ENCODE results near the gene GAS1.
A peak's percentile ranks its signal among the peaks of the same experiment; 100 is the strongest.

GAS1 gene

DNA sequence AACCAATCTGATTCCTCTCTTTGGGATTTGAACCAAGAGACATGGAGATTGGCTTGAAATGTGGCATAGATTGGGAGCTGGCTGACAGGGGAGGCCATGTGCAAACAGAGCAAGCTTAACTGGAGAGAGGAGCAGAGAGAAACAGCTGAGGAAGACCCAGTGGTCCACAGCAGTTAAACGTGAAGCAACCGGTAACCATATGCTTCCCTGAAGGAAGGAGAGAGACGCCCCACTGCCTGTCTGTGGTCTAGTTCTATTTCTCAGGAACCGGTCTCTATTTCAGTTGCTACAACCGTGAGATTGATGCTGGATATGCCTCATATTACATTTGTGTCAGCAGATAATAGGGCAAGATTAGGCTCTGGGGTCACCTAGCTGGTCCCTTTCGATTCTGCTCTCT, 13.6 kb upstream of the GAS1 start:
- no peak for DNase-seq

DNA sequence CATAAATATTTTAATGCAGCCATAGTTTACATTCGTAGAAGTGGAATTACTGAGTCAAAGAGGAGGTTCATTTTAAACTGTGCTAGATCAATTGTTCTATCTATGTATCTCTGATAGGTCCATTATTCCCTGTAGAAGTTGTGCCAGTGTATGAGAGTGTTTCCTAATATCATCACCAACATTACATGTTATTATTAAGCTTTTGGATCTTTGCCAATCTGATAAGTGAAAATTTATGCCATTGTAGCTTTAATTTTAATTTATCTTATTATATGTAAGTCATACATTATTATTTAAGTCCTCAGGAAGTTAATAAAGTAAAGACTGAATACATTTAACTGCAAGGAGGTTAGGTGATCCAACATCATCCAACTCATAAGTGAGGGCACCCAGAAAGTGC, 10.9 kb upstream of the GAS1 start:
- no peak for DNase-seq

DNA sequence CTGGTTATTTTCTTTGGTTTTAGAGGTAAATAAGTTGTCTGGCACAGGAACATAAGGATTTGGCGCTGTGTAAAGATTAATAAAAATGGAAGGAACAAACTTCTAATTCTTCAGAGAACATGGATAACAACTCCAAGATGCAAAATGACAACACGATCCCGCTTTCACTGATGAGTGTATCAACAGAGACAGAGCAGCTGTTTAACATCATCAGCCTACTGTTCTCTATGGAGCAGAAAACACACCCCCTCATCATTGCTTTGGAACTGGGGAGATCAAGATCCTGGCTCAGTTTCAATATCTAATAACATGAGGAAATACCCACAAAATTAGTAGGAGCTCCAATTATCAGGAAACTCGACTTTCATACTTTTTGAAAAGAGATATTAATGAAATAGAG, 8.3 kb upstream of the GAS1 start:
- DNase-seq = no peak

DNA sequence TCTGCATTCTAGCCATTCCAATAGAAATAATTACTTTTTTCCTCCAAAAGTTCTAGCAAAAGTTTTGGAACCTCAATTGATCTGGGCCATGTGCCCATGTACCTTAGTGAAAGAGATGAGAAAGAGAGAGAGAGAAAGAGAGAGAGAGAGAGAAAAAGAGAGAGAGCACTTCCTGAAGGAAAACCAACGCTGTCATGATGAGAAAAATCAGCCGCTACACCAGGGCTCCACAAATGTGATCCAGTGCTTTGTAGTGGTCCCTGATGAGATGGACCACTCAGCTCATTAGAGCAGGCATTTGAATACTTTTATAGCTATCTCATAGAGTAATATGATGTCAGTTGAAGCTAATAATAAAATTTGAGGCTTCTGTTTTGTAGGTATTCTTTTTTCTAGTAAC, 7.7 kb upstream of the GAS1 start:
- DNase-seq = no peak

DNA sequence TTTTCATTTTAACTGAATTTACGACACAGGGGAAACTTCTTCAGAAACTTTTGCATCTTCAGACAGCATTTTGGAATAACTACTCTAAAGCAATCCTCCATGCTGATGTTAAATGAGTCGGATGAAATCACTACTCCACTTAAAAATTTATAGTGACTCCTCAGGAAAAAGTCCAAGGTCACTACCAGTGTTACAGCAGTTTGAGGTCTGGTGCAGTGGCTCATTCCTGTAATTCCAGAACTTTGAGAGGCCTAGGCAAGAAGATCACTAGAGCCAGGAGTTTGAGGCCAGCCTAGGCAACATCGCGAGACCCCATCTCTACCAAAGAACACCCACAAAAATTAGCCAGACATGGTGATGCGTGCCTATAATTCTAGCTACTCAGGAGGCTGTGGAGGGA, 5.9 kb upstream of the GAS1 start:
- no peak for DNase-seq

DNA sequence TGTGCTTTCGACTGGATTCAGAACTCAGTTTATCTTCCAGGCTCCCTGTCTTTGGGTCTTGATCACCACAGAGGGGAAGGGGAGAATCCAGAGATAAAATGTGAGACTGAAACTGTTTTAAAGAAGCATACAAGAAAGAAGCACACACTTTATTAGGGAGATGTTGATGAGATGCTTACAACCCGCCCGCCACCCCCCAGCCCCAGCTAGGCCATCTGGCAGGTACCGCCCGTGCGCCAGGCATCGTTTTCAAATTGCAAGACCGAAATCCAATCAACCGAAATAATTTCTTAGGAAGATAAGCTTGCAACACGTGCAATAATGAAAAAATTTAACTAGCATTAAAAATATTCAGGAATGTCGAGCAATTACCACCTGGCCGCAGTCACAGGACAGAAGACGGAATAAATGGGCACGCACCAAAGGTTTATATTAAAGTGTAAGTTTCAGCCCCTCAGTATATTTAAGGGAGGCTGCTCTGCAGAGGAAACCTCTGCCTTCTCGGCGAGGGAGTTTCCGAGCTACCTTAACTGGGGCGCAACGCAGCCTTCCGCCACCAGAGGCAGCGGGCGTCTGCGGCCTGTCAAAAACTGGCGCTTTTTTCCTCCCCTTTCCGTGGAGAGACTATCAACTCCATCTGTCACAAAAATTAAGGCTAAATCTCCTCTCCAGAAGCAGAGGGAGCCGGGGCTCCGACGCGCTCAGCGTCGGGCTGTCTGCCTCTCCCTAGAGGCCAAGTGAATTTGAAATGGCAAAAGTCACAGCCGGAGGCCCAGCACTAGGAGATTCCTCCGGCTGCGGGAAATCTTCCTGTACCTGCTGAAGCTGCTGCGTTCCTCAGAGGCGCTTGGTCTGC, 996 bp upstream of the GAS1 start:
- DNase-seq = peak; percentile 77

DNA sequence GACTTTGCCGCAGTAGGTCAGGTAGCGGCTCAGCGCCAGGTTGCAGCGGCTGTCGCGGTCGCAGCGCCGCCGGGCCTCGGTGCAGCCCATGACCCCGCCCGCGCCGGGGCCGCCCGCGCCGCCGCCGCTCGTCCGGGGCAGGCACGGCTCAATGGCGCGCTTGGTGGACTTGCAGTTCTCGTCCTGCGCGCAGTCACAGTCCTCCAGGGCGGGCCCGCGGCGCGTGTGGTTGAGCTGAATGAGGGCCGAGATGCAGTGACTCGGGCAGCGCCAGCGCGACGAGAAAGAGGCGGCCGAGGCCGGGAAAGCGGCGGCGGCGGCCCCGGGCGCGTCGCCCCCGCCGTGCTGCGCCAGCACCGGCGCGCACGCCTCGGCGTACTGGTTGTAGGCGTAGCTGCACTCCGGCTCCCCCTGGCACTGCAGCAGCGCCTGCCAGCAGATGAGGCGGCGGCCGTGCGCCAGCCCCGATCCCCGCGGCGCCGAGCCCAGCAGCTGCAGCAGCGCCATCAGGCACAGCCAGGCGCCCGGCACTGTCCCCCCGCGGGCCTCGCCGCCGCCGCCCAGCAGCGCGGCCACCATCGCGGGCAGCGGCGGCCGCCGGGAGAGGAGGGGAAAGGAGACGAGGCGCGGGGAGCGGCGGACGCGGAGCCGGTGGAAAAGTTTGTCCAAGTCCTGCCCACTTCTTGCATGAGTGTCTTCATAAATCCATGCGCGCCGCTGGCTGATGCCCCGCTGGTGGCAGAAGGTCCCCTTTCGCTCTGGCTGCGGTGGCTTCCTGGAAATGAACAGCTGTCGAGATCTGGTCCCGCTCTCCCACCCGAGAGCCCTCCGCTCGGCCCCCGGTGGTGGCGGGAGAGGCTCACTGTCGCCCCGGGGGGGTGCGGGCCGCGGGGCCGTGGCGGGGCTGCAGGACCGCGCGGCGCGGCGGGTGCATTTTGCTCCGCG, 833 bp downstream of the GAS1 start:
- DNase-seq = peak; percentile 57

DNA sequence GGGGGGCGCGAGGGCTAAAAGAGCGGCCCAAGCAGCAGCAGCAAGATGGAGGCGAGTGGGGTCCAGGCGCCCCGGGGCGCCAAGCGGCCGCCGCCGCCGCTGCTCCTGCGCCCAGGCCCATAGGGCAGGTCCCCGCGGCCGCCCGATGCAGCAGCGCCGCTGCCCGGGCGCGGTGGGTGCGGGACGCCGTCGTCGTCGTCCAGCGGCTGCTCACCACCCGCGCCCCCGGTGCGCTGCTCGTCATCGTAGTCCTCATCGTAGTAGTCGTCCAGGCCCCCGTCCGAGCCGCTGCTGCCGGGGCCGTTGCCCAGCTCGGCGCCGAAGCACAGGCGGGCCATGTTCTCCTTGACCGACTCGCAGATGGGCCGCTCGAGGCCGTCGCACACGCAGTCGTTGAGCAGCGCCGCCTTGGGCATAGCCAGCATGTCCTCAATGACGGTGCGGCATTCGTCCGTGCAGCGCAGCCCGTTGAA, 1.5 kb downstream of the GAS1 start:
- no peak for DNase-seq

DNA sequence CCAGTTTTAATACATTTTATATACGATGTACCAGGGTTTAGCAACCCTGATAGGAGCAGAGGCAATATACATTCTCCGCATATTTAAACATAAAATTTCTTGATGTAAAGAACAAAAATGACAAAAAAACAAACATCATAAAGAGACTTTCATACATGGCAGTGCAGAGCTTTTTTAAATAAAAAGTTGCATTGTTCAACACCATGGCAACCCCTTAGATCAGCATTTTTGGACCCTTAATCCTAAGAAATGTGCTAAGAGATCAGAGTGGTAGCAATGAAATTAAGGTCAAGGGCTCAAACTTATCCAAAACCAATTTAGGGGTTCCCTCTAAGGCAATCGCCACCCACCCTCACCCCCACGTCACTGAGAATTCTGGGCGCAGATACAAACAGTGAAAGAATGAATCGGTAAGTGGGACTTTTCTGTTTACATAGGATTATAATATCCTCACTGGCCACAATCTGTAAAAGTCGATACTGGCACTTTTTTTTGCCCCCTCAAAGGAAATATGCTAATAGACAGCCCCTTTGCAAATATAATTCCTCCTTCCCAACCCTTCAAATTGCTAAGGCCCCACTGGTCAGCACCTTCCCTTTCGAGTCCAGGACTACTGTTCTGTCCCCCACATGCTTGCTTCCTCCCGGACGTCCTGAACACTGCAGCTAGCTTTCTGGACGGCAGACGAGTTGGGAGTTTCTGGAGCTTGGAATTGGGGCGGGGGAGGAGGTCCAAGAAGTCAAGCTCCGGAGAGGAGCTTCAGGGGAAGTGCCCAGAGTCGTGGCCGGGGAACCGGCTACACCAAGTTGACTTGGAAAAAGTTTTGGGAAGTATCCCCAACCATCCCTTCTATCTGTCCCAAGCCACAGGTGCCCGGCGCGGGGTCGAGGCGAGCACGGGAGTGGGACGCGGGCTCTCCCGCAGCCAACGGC, 2.2 kb downstream of the GAS1 start:
- DNase-seq = no peak

DNA sequence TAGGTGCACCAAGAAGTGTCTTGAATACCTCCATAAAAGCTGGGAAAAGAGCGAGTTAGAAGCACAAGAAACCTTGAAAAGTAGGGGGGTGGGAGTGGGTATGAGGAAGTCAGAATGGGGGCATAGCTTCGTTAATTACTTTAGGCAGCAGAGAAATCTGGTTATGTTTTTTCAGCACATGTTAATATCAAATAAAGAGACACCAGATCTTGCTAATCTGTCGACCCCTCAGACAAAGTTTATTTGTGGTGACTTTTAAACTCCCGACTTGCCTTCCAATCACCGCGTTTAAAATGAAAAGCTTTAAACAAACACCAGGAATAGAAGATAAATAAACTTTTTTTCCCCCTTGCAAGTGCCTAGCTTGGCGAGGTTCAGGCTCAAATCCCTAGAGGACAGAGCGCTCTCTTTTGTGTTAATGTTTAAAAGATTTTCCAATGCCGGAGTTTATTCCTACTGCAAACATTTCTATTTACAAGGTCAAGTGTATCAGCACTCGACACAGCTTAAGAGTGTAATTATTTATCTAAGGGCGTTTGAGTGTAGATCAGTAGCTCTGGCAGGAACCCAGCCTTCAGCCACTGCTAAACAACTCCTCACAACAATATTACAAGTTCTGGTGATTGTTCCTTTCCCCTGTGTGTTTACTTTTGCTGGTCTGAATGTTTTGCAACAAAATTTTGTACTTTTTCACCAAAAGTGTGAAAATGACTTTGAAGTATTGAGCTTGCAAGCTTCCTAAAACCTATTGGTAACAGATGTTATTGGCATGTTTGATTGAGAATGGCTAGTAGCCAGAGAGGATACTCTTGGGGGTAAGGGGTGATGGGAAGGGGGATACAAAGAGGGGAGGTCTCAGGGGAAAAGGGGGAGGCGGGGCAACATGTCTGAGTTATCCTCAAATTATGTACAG, 3.8 kb downstream of the GAS1 start:
- DNase-seq = no peak

DNA sequence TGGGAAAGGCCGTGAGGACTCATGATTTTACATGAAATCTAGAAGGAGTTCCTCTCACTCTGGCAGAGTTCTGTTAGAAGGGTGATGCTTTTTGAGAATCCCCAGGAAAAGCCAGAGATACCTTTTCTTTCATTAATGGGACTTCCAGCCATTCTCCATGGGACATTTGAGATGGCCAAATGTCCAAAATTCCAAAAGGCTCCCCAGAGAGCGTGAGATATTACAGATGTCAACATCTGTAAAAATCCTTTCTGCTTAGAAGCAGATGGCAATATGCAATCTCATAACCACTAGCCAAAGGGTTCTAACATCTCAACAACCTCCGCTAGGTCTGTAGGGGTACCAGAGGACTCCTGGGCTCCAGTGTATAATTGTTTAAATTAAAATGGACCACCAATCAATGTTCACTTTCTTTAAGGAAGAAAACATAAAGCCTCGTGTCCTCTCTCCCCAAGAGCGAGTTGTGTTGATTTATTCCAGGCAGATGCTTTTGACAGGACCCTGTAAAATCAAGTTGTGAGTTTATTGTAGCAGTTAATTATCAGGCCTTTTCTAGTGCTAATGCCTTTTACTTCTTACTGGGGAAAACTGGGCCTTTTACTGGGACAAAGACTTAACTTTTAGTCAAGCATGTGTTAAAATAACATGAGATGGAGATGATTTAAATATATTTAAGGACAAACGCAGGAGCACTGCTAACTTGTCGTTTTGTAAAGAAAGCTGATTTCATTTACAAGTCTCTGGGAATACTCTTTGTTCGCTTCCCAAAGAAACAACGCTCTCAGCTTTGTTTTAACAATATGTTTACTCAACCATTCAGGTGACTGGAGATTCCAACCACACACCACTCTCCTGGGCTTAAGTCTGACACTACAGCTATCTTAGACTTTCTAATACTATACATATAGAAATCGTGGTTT, 4.8 kb downstream of the GAS1 start:
- DNase-seq = no peak

DNA sequence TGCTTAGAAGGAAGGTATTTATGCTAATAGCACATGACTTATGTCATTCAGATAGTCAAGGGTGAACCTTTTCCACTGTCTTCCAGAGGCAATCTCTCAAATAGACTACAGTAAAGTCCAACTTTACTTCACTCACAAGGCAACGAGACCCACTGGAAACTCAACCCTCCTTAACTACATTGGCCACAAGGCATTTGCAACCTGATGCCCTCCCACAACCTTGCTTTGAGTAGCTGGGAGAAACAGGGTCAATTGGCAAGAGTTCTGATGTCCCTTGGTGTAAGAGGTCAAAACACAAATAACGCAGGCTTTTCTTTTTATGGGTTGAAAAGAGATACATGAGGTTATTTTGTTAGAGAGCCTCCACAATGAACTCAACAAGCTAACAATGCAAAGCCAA, 6.1 kb downstream of the GAS1 start:
- DNase-seq = no peak

DNA sequence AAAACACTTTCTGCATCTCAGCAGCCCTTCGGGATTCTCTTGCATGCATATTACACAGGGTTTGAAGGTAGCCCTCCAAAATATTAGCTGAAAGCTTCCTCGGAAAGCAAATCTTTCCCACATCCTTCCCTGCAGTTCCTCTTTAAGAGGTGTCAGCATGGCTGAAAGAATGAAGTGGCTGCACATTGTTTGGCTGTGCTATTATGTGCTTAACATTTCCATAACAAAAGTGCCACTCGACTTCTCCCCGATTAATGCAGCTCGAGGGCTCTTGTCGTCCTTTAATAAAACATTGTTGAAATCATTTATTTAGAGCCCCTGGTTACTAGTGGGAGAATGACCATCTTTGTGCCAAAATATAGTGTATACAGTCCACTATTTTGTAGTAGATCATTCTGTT, 6.5 kb downstream of the GAS1 start:
- DNase-seq = no peak

DNA sequence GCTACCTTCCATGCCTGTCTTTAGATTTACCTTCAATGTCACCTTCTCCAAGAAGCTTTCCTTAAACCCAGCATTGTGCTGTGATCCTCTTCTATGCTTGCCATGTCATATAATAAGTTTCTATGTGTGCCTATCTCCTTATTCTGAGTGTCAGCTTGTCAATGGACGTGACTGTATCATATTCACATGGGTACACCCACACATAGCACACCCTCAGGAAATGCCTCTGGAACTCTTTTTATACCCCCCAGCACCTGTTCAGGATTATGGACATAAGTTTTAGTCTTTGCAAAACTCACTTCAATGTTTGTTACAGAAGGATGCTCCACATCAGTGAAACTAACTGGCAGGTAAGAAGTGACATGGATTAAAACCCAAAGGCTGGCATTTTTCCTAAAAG, 7.4 kb downstream of the GAS1 start:
- no peak for DNase-seq

DNA sequence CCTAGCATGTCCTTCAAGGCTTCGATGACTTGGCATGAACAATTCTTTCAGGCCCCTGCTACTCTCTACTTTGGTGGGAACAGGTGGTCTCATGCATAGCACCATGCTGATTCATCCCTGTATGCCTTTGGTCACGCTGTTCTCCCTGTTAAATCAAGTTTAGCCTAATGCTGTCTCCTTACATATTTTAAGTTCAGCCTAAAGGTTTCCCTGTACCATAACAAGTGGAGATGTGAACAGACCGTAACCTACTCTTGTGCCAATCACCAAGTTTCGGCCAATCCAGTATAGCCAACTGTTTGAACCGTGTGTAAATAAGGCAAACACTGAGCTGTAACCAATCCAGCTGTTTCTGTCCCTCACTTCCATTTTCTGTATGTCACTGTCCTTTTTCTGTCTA, 8.0 kb downstream of the GAS1 start:
- no peak for DNase-seq

DNA sequence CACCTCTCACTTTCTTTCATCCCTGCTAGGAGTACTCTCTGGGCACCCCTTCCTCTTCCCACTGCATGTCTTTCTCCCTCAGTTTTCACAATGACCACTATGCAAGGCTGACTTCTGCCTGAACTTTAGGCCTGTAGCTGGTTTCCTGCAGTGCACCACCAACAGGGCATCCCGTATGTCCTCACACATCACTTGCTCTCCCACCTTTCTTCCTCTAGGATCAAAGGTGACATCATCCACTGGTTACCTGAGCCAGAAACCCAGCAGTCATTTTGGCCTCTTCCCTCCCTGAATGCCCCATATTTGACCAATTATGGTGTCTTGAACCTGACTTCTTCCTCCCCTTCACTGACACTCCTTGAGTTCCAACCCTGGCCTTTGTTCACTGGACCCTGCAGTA, 8.5 kb downstream of the GAS1 start:
- no peak for DNase-seq

DNA sequence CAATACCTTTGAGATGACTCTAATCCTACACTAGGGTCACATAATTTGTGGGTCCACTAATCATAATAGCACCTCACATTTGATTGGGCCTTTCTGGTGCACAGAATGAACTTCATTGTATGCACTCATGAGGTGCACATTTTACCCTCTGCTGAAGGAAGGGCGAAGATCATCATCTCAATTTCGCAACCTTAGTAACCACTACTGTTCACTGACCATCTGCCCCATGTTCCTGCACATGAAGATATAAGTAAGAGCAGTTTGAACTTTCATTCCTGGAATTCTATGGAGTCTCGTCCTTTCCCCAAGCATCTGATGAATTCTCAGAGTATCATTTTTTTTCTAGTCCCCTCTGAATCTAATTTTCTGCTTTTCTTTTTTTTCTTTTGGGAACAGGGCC, 21.2 kb downstream of the GAS1 start:
- DNase-seq = no peak

DNA sequence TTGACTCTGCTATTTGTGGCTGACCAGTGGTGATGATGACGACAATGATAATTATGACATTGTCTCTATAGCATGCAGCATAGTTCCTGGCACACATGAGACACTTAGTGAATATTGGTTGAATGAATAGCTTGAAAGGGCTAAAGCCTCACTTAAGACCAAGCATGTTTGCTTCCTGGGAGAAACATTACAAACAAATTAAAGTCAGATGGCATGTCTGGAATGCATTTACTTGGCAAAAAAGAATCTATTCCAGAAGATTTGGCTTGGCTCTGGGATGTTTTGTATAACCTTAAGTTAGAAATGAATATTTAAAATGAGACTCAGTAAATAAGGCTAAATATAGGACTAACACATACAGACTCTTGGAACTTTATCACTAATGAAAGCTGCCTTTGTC, 21.6 kb downstream of the GAS1 start:
- DNase-seq = no peak

DNA sequence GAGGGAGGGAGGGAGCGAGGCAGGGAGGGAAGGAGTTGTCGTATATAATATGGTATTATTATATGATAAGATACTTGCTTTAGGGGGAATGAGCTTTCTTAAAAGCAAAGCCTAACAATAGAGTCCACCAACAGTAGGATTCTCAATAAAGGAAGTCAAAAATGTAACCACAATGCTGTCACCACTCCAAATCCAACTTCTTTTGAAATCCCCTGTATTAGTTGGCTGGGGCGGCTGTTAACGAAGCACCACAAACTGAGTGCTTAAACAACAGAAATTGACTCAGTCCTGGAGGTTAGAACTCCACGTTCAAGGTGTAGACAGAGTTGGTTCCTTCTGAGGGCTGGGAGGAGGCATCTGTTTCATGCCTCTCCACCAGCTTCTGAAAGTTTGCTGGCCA, 23.1 kb downstream of the GAS1 start:
- DNase-seq = no peak

DNA sequence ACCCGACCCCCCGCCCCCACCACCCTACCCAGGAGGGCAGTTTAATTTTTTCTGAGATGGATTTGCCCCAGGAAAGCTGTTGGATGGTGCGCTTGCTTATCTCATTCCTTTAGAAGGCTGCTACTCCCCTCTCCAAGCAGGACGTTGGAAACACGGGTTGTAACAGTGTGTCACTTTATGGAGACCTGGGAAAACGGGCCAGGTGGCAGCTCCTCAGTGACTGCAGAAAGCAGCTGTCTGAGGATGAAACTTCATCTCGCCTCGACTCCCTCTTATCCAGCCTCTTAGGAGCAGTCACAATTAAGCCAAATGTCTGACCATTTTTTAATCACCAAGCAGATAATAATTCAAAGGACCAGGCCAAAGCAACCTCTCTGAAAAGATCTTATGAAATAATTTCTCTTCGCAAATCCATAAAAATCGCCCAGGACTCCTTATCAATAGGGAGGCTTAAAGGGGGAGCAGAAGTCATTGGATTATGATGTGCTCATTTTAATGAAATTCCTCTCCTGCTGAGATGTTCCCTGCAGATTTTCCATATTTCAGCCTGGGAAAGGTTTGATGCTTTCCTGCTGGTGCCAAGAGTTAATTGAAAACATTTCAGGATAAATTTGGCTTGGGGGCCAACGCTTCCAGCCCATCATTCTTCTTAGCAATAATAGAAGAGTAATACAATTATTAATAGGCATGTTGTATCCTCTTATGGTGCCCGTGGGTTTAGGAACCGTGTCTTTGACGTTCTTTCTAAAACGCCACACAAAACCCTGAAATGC, 26.0 kb downstream of the GAS1 start:
- no peak for DNase-seq
